ENCODE results near the gene USP9X.

DNA sequence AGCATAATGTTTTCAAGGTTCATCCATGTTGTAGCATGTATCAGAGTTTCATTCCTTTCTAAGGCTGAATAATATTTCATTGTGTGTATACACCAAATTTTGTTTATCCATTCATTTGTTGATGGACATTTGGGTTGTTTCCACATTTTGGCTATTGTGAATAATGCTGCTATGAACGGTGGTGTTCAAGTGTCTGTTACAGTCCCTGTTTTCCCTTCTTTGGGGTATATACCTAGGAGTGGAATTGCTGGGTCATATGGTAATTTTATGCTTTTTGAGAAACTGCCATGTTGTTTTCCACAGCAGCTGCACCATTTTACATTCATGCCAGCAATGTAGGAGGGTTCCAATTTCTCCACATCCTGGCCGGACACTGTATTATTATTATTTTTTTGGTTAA lies 3.4 kb upstream of the USP9X start:
- TF ChIP-seq, protein P1, sequence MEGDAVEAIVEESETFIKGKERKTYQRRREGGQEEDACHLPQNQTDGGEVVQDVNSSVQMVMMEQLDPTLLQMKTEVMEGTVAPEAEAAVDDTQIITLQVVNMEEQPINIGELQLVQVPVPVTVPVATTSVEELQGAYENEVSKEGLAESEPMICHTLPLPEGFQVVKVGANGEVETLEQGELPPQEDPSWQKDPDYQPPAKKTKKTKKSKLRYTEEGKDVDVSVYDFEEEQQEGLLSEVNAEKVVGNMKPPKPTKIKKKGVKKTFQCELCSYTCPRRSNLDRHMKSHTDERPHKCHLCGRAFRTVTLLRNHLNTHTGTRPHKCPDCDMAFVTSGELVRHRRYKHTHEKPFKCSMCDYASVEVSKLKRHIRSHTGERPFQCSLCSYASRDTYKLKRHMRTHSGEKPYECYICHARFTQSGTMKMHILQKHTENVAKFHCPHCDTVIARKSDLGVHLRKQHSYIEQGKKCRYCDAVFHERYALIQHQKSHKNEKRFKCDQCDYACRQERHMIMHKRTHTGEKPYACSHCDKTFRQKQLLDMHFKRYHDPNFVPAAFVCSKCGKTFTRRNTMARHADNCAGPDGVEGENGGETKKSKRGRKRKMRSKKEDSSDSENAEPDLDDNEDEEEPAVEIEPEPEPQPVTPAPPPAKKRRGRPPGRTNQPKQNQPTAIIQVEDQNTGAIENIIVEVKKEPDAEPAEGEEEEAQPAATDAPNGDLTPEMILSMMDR (IDR thresholded peaks at IDR 0.05; ENCODE audit: poor library complexity): no peak
- no peak for TF ChIP-seq EZH2 (IDR thresholded peaks at IDR 0.05; ENCODE audit: borderline replicate concordance)
